Measurements from ENCODE around the gene GOLGA6L10.

The GOLGA6L10 gene

GRCh38 chr15:82306791-82307713 lies 42.2 kb downstream of the GOLGA6L10 start:
- ChIA-PET POLR2A (no interaction called here), CTCF (no interaction called here)
- 92% methylated on average over 15 of the region's 16 CpGs for WGBS (ENCODE audit: insufficient coverage)
- no peak for DNase-seq
- Histone ChIP-seq H3K36me3 (ENCODE audit: control insufficient read depth in 4 of 4, insufficient read depth in 4 of 4, low read length in 3 of 4) (no peaks in the 10 kb centered on the region), H3K4me1 (ENCODE audit: control extremely low read depth in 1 of 4, control insufficient read depth in 4 of 4, insufficient read depth in 4 of 4, low read length in 3 of 4) (no peaks in the 10 kb centered on the region), H3K27ac (ENCODE audit: insufficient read depth in 1 of 2, low read depth in 1 of 2, low read length in 2 of 2, poor library complexity in 1 of 2, severe bottlenecking in 2 of 2) (no peak overlapping the region), H3K9me3 (ENCODE audit: control extremely low read depth in 1 of 5, control insufficient read depth in 4 of 5, insufficient read depth in 2 of 5, low read depth in 1 of 5, low read length in 4 of 5) (peaks cover 0 to 4% (median 3%) of the 10 kb centered on the region in 5 experiments), H3K27me3 (replicated peaks in 2 of 5; ENCODE audit: control insufficient read depth in 4 of 5, insufficient read depth in 5 of 5, low read length in 4 of 5) (no peaks in the 10 kb centered on the region), H3K4me3 (ENCODE audit: control insufficient read depth in 1 of 7, extremely low read depth in 1 of 7, insufficient read depth in 4 of 7, low read depth in 2 of 7, low read length in 6 of 7) (no peak overlapping the region)

GRCh38 chr15:82305621-82306048 lies 43.6 kb downstream of the GOLGA6L10 start:
- POLR2A ChIA-PET, result no interaction called here
- no peak for DNase-seq
- 100% methylated on average over 6 of the region's 7 CpGs for WGBS (ENCODE audit: insufficient coverage)
- H3K27me3 ChIP-seq (replicated peaks in 2 of 5; ENCODE audit: control insufficient read depth in 4 of 5, insufficient read depth in 5 of 5, low read length in 4 of 5), result no peaks in the 10 kb centered on the region
- H3K4me3 ChIP-seq (ENCODE audit: control insufficient read depth in 1 of 7, extremely low read depth in 1 of 7, insufficient read depth in 4 of 7, low read depth in 2 of 7, low read length in 6 of 7), result no peak overlapping the region
- peaks cover 0 to 4% (median 3%) of the 10 kb centered on the region in 5 experiments for H3K9me3 ChIP-seq (ENCODE audit: control extremely low read depth in 1 of 5, control insufficient read depth in 4 of 5, insufficient read depth in 2 of 5, low read depth in 1 of 5, low read length in 4 of 5)
- no peaks in the 10 kb centered on the region for H3K4me1 ChIP-seq (ENCODE audit: control extremely low read depth in 1 of 4, control insufficient read depth in 4 of 4, insufficient read depth in 4 of 4, low read length in 3 of 4)
- H3K27ac ChIP-seq (ENCODE audit: insufficient read depth in 1 of 2, low read depth in 1 of 2, low read length in 2 of 2, poor library complexity in 1 of 2, severe bottlenecking in 2 of 2), result no peak overlapping the region
- no peaks in the 10 kb centered on the region for H3K36me3 ChIP-seq (ENCODE audit: control insufficient read depth in 4 of 4, insufficient read depth in 4 of 4, low read length in 3 of 4)
- CTCF ChIA-PET, result no interaction called here

- 100% methylated on average over 1 of the region's 4 CpGs for WGBS (ENCODE audit: insufficient coverage)
- no peak overlapping the region for H3K27ac ChIP-seq (ENCODE audit: insufficient read depth in 1 of 2, low read depth in 1 of 2, low read length in 2 of 2, poor library complexity in 1 of 2, severe bottlenecking in 2 of 2)
- H3K27me3 ChIP-seq (replicated peaks in 2 of 5; ENCODE audit: control insufficient read depth in 4 of 5, insufficient read depth in 5 of 5, low read length in 4 of 5), result no peaks in the 10 kb centered on the region
- H3K9me3 ChIP-seq (ENCODE audit: control extremely low read depth in 1 of 5, control insufficient read depth in 4 of 5, insufficient read depth in 2 of 5, low read depth in 1 of 5, low read length in 4 of 5), result no peaks in the 10 kb centered on the region
- DNase-seq, result no peak
- no peaks in the 10 kb centered on the region for H3K4me1 ChIP-seq (ENCODE audit: control extremely low read depth in 1 of 4, control insufficient read depth in 4 of 4, insufficient read depth in 4 of 4, low read length in 3 of 4)
- ChIA-PET CTCF (no interaction called here), POLR2A (no interaction called here)
- H3K4me3 ChIP-seq (ENCODE audit: control insufficient read depth in 1 of 7, extremely low read depth in 1 of 7, insufficient read depth in 4 of 7, low read depth in 2 of 7, low read length in 6 of 7), result no peak overlapping the region
- no peaks in the 10 kb centered on the region for H3K36me3 ChIP-seq (ENCODE audit: control insufficient read depth in 4 of 4, insufficient read depth in 4 of 4, low read length in 3 of 4)
Measured at GRCh38 chr15:82304778-82305090, 44.5 kb downstream of the GOLGA6L10 start.

- 95% methylated on average over 10 of the region's 12 CpGs for WGBS (ENCODE audit: insufficient coverage)
- POLR2A ChIA-PET, result no interaction called here
Measured at GRCh38 chr15:82303956-82304777, 45.1 kb downstream of the GOLGA6L10 start.

GRCh38 chr15:82301296-82302016 lies 47.8 kb downstream of the GOLGA6L10 start:
- Histone ChIP-seq H3K27me3 (replicated peaks in 2 of 5; ENCODE audit: control insufficient read depth in 4 of 5, insufficient read depth in 5 of 5, low read length in 4 of 5) (no peaks in the 10 kb centered on the region), H3K27ac (ENCODE audit: insufficient read depth in 1 of 2, low read depth in 1 of 2, low read length in 2 of 2, poor library complexity in 1 of 2, severe bottlenecking in 2 of 2) (no peak overlapping the region), H3K4me3 (ENCODE audit: control insufficient read depth in 1 of 7, extremely low read depth in 1 of 7, insufficient read depth in 4 of 7, low read depth in 2 of 7, low read length in 6 of 7) (no peak overlapping the region), H3K4me1 (ENCODE audit: control extremely low read depth in 1 of 4, control insufficient read depth in 4 of 4, insufficient read depth in 4 of 4, low read length in 3 of 4) (peaks cover 0 to 3% (median 0%) of the 10 kb centered on the region in 4 experiments), H3K36me3 (ENCODE audit: control insufficient read depth in 4 of 4, insufficient read depth in 4 of 4, low read length in 3 of 4) (no peaks in the 10 kb centered on the region), H3K9me3 (ENCODE audit: control extremely low read depth in 1 of 5, control insufficient read depth in 4 of 5, insufficient read depth in 2 of 5, low read depth in 1 of 5, low read length in 4 of 5) (no peaks in the 10 kb centered on the region)
- ChIA-PET CTCF (no interaction called here), POLR2A (no interaction called here)
- no peak for DNase-seq
- WGBS (ENCODE audit: insufficient coverage), result 100% methylated on average over 2 of the region's 3 CpGs

More at GRCh38 chr15:82303956-82304777, 45.1 kb downstream of the GOLGA6L10 start:
- Histone ChIP-seq H3K4me1 (ENCODE audit: control extremely low read depth in 1 of 4, control insufficient read depth in 4 of 4, insufficient read depth in 4 of 4, low read length in 3 of 4) (no peaks in the 10 kb centered on the region), H3K4me3 (ENCODE audit: control insufficient read depth in 1 of 7, extremely low read depth in 1 of 7, insufficient read depth in 4 of 7, low read depth in 2 of 7, low read length in 6 of 7) (no peak overlapping the region), H3K9me3 (ENCODE audit: control extremely low read depth in 1 of 5, control insufficient read depth in 4 of 5, insufficient read depth in 2 of 5, low read depth in 1 of 5, low read length in 4 of 5) (no peaks in the 10 kb centered on the region), H3K27ac (ENCODE audit: insufficient read depth in 1 of 2, low read depth in 1 of 2, low read length in 2 of 2, poor library complexity in 1 of 2, severe bottlenecking in 2 of 2) (no peak overlapping the region), H3K36me3 (ENCODE audit: control insufficient read depth in 4 of 4, insufficient read depth in 4 of 4, low read length in 3 of 4) (no peaks in the 10 kb centered on the region), H3K27me3 (replicated peaks in 2 of 5; ENCODE audit: control insufficient read depth in 4 of 5, insufficient read depth in 5 of 5, low read length in 4 of 5) (no peaks in the 10 kb centered on the region)
- no peak for DNase-seq
- CTCF ChIA-PET, result no interaction called here

- no peaks in the 10 kb centered on the region for H3K27me3 ChIP-seq (replicated peaks in 2 of 5; ENCODE audit: control insufficient read depth in 4 of 5, insufficient read depth in 5 of 5, low read length in 4 of 5)
- no peak for DNase-seq
- POLR2A ChIA-PET, result no interaction called here
- CTCF ChIA-PET, result no interaction called here
- H3K4me3 ChIP-seq (ENCODE audit: control insufficient read depth in 1 of 7, extremely low read depth in 1 of 7, insufficient read depth in 4 of 7, low read depth in 2 of 7, low read length in 6 of 7), result no peak overlapping the region
- H3K4me1 ChIP-seq (ENCODE audit: control extremely low read depth in 1 of 4, control insufficient read depth in 4 of 4, insufficient read depth in 4 of 4, low read length in 3 of 4), result peaks cover 0 to 3% (median 0%) of the 10 kb centered on the region in 4 experiments
- H3K36me3 ChIP-seq (ENCODE audit: control insufficient read depth in 4 of 4, insufficient read depth in 4 of 4, low read length in 3 of 4), result no peaks in the 10 kb centered on the region
- no peaks in the 10 kb centered on the region for H3K9me3 ChIP-seq (ENCODE audit: control extremely low read depth in 1 of 5, control insufficient read depth in 4 of 5, insufficient read depth in 2 of 5, low read depth in 1 of 5, low read length in 4 of 5)
- H3K27ac ChIP-seq (ENCODE audit: insufficient read depth in 1 of 2, low read depth in 1 of 2, low read length in 2 of 2, poor library complexity in 1 of 2, severe bottlenecking in 2 of 2), result no peak overlapping the region
- WGBS (ENCODE audit: insufficient coverage), result 99% methylated on average over 7 of the region's 7 CpGs
Measured at GRCh38 chr15:82300883-82301282, 48.4 kb downstream of the GOLGA6L10 start.

Measured in common myeloid progenitor, CD34-positive (primary cell).